ENCODE results near the gene TWSG1.

GRCh38 chr18:9285604-9286003, 49.0 kb upstream of the TWSG1 start:
- no peak for TF ChIP-seq CTCF (IDR thresholded peaks at IDR 0.05)
- no peak for TF ChIP-seq REST (IDR thresholded peaks at IDR 0.05)
- no peak for TF ChIP-seq RAD21 (conservative IDR thresholded peaks at IDR 0.05 in 1 of 2, IDR thresholded peaks at IDR 0.05 in 1 of 2)
- TF ChIP-seq ESRRA (IDR thresholded peaks at IDR 0.05; ENCODE audit: borderline replicate concordance, low read length): no peak
- no peak for TF ChIP-seq MAZ (IDR thresholded peaks at IDR 0.05; ENCODE audit: borderline replicate concordance, low read depth, low read length)
- TF ChIP-seq ZFP36 (IDR thresholded peaks at IDR 0.05; ENCODE audit: borderline replicate concordance, partially characterized antibody): no peak
- TF ChIP-seq SREBF2 (IDR thresholded peaks at IDR 0.05): no peak
